Head of caudate nucleus (tissue), 42 donors: ENCODE data around the gene STH.

Source experiments
- DNase-seq, 42 donors: peaks; one replicate each; pipeline versions ENCODE4 v3.0.0 to v3.0.0-alpha.2; 2020 to 2021; ENCODE audit warnings: mixed read lengths in 7 of 42
- intact Hi-C: fragments of 100-400 bp; cut with DNase I; formaldehyde crosslinking; loops from one replicate; pipeline ENCODE4 v1.15.0; 2022

STH gene

DNA sequence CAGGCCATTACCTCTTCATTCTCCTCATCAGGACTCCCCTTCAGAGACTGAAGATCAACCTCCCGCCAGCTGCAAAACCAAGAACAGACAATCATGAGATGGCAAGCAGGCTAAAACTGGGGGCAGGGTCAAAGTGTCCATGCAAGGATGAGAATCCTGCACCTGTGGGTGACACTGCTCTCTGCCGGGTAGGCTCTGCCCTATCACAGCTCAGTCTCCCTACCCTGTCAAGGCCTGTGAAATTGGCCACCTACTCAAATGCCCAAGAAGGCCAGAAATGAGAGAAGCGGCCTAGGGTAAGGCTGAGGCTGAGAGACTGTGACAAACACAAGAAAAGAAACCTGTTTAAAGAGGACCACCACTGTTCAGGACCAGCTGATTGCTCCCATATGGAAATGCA lies 34.3 kb downstream of the STH start:
- no peak for DNase-seq
- intact Hi-C loops: no loop called here

- DNase-seq: no peak
- intact Hi-C loops: no loop called here
Measured at GRCh38 chr17:46035112-46035818, 36.2 kb downstream of the STH start.

DNA sequence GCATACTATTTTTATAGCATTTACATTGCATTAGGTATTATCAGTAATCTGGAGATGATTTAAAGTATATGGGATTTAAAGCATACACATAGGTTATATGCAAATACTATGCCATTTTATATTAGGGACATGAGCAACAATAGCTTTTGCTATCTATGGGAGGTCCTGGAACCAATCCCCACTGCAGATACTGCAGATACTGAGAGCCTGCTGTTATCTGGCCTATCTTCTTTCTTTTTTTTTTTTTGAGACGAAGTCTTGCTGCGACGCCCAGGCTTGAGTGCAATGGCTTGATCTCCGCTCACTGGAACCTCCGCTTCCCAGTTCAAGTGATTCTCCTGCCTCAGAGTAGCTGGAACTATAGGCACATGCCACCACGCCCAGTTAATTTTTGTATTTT lies 37.4 kb downstream of the STH start:
- no peak for DNase-seq
- intact Hi-C loops: no loop called here

DNA sequence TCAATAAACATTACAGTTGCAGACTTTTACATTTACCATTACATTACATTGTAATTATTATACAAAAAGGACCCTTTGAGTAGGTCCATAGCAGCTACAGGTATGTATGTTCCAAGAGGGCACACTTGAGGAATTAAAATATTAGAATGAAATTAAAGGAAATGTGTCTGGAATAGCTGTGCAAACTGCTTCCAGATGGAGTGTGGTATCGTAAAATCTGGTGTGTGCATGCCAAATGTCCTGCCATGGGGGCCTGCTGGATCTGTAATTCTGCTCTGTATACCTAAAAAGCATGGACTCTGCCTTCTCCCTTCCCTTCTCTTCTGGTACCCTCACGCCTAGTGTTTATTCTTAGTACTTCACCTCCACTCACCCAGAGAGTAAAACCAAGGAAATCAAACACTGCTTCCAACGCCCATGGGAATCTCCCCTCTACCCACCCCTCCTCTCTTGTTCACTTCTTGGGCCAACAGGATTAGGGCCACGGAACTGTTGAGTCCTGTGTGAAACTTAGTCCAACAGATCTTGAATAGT lies 38.7 kb downstream of the STH start:
- intact Hi-C loops: no loop called here
- no peak for DNase-seq

DNA sequence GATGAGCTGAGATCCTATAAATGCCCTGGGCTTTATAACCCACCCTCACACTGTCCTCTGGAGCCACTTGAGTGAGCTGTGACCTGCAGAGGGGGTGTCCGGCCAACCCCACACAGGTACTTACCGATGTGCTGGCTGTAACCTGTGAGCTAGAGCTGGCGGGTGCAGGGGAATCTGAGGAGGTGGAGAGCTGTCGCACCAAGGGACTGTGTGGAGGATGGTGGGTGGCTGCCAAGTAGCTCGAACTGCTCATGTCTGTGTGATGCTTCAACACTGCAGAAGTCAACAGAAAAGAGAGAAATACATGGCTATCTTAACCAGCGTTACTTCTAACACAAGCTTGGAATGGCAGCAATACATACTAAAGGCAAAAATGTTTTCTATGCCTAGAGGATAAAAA lies 39.4 kb downstream of the STH start:
- intact Hi-C loops: no loop called here
- peak in 40 of 42 donors; percentile 31 to 92 (median 69) for DNase-seq

DNA sequence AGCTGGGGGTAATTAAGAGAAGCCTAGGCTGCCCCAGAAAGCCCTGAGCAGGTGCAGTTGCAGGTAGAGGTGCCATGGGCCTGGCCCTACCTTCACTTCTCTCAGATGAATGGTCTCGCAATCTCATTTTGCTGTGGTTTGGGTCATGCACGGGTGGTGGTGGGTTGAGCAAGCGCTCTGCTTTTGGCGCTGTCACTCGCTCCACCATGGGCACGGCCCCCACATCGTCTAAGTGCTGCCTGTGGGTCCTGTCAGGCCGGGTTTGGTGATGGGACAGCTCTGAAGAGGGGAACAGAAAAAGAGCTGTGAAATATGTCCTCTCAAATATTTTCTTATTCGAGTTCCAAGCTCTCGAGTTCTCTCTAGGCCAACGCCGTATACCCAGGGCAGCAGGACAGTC lies 39.9 kb downstream of the STH start:
- no peak for DNase-seq
- intact Hi-C loops: no loop called here

DNA sequence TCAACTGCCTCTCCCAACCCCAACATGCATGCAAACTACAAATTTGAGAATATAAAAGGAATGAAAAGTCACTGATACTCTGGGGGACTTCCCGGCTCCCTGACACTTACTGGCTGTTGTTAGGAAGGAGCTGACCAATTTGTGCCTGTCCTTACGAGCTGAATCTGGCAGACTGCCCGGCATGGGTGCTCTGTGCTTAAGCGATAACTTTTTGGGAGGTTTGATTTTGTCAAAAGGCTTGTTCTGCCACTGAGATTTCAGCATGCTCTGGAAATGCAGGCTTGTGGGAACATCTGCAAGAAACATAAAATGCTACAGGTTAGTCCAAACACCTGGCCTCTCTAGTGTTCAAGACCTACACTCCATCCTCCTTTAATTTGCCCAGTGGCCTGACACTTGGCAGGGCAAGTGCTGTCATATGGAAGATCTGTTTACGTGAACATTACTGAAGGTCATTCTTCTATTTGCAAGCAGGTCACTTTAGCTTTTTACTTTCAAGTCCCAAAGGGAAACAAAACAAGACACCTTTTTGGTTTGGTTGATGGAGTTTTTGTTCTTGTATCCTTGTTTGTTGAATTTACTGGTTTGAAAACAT lies 40.6 kb downstream of the STH start:
- no peak for DNase-seq
- intact Hi-C loops: loop anchor here (5.0 kb wide), 3 partner anchors 37 to 173 kb away; partner anchors contain the start of gene KANSL1

GRCh38 chr17:46042246-46042645 lies 43.2 kb downstream of the STH start:
- intact Hi-C loops: loop anchor here (5.0 kb wide), 3 partner anchors 40 to 170 kb away; partner anchors contain the start of gene KANSL1

DNA sequence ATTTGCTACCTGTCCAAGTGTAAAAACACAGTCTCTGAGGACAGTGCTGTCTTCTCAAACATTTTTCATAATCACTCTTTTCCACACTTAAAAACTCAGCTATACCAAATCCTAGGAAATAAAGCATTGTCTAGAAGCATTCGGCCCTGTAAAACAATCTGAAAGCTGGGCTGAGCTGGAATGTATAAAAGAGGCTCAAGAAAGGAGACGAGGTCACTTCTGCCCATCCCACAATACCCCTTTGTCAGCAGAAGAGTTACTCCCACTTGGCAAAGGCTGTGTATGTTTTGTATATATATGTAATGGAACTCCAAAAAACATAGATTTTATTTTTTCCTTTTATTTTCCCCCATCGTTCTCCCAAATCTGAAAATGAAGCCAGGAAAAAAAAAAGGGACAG lies 43.9 kb downstream of the STH start:
- intact Hi-C loops: loop anchor here (5.0 kb wide), 3 partner anchors 41 to 169 kb away; partner anchors contain the start of gene KANSL1

More at GRCh38 chr17:46042246-46042645, 43.2 kb downstream of the STH start:
- no peak for DNase-seq

GRCh38 chr17:46043606-46044005 lies 44.6 kb downstream of the STH start:
- DNase-seq: no peak
- intact Hi-C loops: loop anchor here (5.0 kb wide), 3 partner anchors 41 to 169 kb away; partner anchors contain the start of gene KANSL1

More for the DNA sequence above, 43.9 kb downstream of the STH start:
- DNase-seq: no peak

DNA sequence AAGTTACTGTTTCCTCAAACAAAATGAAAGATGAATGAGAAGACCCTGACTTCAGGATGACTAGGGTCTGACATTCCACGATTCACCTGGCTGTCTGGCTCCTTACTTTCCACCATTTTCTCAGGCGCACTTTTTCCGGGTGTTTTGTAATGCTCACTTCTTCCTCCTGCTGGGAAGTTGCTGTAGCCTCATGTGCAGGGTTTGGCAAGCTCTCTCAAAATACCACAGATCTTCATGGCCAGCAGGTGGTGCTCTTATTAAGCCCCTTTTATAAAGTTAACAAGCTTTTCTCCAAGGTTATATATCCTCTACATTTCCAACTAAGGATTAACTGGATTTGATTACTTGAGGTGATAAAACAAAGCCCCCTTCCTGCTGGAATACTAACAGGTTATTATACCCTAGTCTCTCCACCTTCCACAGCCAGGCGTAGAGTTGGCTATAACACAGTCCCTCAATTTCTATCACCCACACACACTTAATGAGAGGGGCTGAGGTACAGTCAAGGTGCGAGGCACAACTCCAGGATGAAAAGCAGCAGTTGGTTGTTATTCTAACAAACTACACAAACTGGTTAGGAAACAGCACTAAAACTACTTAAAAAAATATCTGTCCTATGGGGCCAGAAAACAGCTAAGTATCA lies 45.4 kb downstream of the STH start:
- intact Hi-C loops: loop anchor here (5.0 kb wide), 3 partner anchors 42 to 168 kb away; partner anchors contain the start of gene KANSL1
- DNase-seq: peak in 38 of 42 donors; percentile 29 to 92 (median 77)

DNA sequence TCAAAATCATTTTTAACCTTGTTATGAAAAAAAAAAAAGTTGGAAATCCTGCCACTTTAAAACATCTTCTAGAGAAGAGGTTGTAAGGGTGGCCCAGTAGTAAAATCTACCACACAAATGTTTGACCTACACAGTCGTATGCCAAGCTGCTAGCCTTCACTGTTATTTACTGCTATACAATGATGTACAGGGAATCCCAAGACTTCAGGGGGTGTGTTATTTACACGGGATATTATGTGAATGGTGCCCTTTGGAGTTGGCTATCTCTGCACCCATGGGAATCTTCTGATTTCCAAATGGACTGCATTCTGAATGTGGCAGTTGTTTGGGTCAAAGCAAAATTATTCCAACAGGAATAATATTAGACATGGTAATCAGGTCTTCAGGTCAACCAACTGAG lies 45.9 kb downstream of the STH start:
- intact Hi-C loops: loop anchor here (5.0 kb wide), 3 partner anchors 43 to 167 kb away; partner anchors contain the start of gene KANSL1
- DNase-seq: no peak

- DNase-seq: no peak
- intact Hi-C loops: no loop called here
Measured at GRCh38 chr17:46045639-46046038, 46.6 kb downstream of the STH start.

DNA sequence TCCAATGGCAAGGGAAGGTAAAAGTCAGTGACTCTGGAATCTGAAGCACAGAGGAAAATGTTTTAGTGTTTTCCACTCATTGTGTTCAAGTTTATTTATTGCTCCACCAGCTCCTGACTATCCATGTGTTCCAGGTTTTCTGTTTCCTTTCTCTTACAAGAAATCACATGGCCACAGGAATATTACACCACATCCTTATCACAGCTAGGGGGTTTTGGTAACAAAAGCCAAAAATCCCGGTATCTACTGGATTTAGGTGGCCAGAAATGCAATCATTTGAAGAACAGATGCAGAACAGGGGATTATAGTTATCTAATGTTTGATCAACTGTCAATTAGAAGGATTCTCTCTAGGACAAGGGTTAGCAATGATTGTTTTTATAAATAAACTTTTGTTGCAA lies 47.9 kb downstream of the STH start:
- intact Hi-C loops: no loop called here
- DNase-seq: no peak

- intact Hi-C loops: no loop called here
Measured at GRCh38 chr17:46047398-46047797, 48.3 kb downstream of the STH start.

GRCh38 chr17:46047856-46048255 lies 48.8 kb downstream of the STH start:
- no peak for DNase-seq
- intact Hi-C loops: no loop called here

More at GRCh38 chr17:46047398-46047797, 48.3 kb downstream of the STH start:
- DNase-seq: no peak
